Endothelial cell of umbilical vein (primary cell): Measurements from ENCODE around the gene ULK4.

Experiments
- EZH2 ChIP-seq: IDR thresholded peaks from 2 replicates; pipeline ENCODE4 v1.6.1; 2012; ENCODE audit warnings: borderline replicate concordance, low read depth, mild to moderate bottlenecking, moderate library complexity, low read length, inconsistent platforms; ENCODE audit not compliant: severe bottlenecking
- FOS ChIP-seq: IDR thresholded peaks from 2 replicates; pipeline ENCODE4 v1.6.1; 2011; ENCODE audit warnings: mild to moderate bottlenecking, low read length, moderate library complexity, borderline replicate concordance; ENCODE audit not compliant: insufficient read depth
- POLR2A ChIP-seq: IDR thresholded peaks from 2 replicates; pipeline ENCODE4 v1.6.1; 2012; ENCODE audit warnings: low read depth, mild to moderate bottlenecking, control low read depth, low read length
- TF ChIP-seq, protein P1 (sequence below), 2 donors: IDR thresholded peaks; 1 replicate in 1 of 2; 2 replicates in 1 of 2; pipeline ENCODE4 v1.5.1; 2011; ENCODE audit warnings: low read length in 2 of 2, mild to moderate bottlenecking in 2 of 2, moderate library complexity in 2 of 2, control low read depth in 1 of 2, inconsistent platforms in 1 of 2, low read depth in 1 of 2; ENCODE audit not compliant: insufficient read depth in 1 of 2; ENCODE audit errors: extremely low read depth in 1 of 2

GRCh38 chr3:41768363-41768762, 193.5 kb downstream of the ULK4 start:
- no peak for TF ChIP-seq POLR2A
- no peak for TF ChIP-seq FOS
- TF ChIP-seq, protein P1, sequence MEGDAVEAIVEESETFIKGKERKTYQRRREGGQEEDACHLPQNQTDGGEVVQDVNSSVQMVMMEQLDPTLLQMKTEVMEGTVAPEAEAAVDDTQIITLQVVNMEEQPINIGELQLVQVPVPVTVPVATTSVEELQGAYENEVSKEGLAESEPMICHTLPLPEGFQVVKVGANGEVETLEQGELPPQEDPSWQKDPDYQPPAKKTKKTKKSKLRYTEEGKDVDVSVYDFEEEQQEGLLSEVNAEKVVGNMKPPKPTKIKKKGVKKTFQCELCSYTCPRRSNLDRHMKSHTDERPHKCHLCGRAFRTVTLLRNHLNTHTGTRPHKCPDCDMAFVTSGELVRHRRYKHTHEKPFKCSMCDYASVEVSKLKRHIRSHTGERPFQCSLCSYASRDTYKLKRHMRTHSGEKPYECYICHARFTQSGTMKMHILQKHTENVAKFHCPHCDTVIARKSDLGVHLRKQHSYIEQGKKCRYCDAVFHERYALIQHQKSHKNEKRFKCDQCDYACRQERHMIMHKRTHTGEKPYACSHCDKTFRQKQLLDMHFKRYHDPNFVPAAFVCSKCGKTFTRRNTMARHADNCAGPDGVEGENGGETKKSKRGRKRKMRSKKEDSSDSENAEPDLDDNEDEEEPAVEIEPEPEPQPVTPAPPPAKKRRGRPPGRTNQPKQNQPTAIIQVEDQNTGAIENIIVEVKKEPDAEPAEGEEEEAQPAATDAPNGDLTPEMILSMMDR (IDR thresholded peaks at IDR 0.05; ENCODE audit: extremely low read depth in 1 of 2, insufficient read depth in 1 of 2, low read depth in 1 of 2, low read length in 2 of 2): no peak
- no peak for TF ChIP-seq EZH2
